GM23248 (cell line): ENCODE measurements around the gene CREB3L2.

Experiments used
- EZH2 ChIP-seq: fragments of 200-600 bp; sonication (generic); IDR thresholded peaks from 2 replicates; pipeline ENCODE4 v1.6.1; 2018; ENCODE audit warnings: antibody characterized with exemption, mild to moderate bottlenecking; ENCODE audit not compliant: insufficient read depth, poor library complexity, severe bottlenecking
- EZH2phosphoT487 ChIP-seq: fragments of 200-600 bp; sonication (generic); IDR thresholded peaks from 2 replicates; pipeline ENCODE4 v1.6.1; 2018; ENCODE audit warnings: antibody characterized with exemption, moderate library complexity, mild to moderate bottlenecking, low read depth; ENCODE audit not compliant: insufficient read depth

DNA sequence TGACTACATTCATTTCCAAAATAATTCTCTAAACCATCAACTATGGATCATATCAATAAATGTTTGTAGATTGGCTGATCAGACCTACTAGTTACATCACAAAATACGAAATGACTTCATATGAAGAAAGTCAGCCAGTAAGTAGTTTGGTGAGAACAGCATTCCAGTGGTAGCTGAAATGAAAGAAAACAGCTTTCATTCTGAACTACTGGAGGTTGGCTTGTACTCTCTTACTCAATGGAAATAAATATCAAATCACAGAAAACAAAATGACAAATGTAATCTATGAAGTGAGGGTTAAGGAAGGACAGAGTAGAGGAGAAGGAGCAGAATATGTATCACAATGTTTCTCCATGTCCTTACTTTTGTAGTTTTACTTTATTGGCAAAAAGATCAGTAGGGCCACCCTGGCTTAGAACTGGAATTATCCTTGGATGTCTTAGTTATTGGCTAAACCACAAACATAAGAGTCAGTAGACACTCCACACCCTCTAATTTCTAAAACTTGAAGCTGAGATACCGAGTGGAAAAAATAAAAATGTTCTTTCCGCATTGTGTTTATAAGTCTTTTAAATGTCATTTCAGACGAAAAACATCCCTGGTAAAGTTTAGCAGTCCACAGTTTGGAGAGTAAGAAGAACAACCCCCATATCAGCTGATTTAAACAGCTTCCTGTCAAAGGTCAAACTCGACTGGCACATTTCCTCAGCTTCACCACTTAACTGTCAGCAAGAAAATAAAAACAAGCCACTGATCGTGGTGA lies 81.1 kb downstream of the CREB3L2 start:
- TF ChIP-seq EZH2 (no peak), EZH2phosphoT487 (no peak)
